ENCODE measurements around the gene CSNK1E.

GRCh38 chr22:38338772-38339379 is 21.6 kb upstream of the CSNK1E start:
- no peak for TF ChIP-seq CTCF (IDR thresholded peaks at IDR 0.05; ENCODE audit: low read depth, low read length)
- no peak for TF ChIP-seq POLR2A (IDR thresholded peaks at IDR 0.05; ENCODE audit: extremely low read depth, insufficient read length)
- TF ChIP-seq MYC (IDR thresholded peaks at IDR 0.05; ENCODE audit: low read depth, low read length), result no peak
- TF ChIP-seq MAX (IDR thresholded peaks at IDR 0.05; ENCODE audit: low read depth, low read length), result no peak
